Mesendoderm (in vitro differentiated cells): ENCODE measurements around the gene DZIP1L.

ENCODE experiments used
- DNase-seq: peaks from one replicate; pipeline ENCODE4 v3.0.0; 2013
- H2AK5ac ChIP-seq: 2 replicates; pipeline ENCODE4 v1.6.1; 2013; ENCODE audit warnings: low read length, inconsistent platforms
- H2BK120ac ChIP-seq: 2 replicates; pipeline ENCODE4 v1.6.1; 2013; ENCODE audit warnings: low read depth, mild to moderate bottlenecking, low read length, moderate library complexity, mixed read lengths
- H2BK15ac ChIP-seq: replicated peaks from 2 replicates; pipeline ENCODE4 v1.6.1; 2013; ENCODE audit warnings: low read depth, mild to moderate bottlenecking, moderate library complexity
- H2BK5ac ChIP-seq: 2 replicates; pipeline ENCODE4 v1.6.1; 2013; ENCODE audit warnings: low read length, inconsistent platforms
- H3K18ac ChIP-seq: 2 replicates; pipeline ENCODE4 v1.6.1; 2013; ENCODE audit warnings: mild to moderate bottlenecking, low read length, mixed read lengths
- H3K23ac ChIP-seq: one replicate; pipeline ENCODE4 v1.6.1; 2013; ENCODE audit warnings: low read length
- H3K27ac ChIP-seq: 2 replicates; pipeline ENCODE4 v1.5.1; 2013; ENCODE audit warnings: low read depth, mild to moderate bottlenecking, inconsistent platforms, low read length, moderate library complexity
- H3K27me3 ChIP-seq: 2 replicates; pipeline ENCODE4 v1.6.1; 2013; ENCODE audit warnings: low read length, control low read depth, mild to moderate bottlenecking, inconsistent platforms; ENCODE audit not compliant: insufficient read depth, poor library complexity
- H3K36me3 ChIP-seq: 2 replicates; pipeline ENCODE4 v1.6.1; 2013; ENCODE audit warnings: low read length, inconsistent platforms; ENCODE audit not compliant: control insufficient read depth, insufficient read depth
- H3K4ac ChIP-seq: one replicate; pipeline ENCODE4 v1.6.1; 2013; ENCODE audit warnings: low read depth, mild to moderate bottlenecking, low read length, moderate library complexity
- H3K4me1 ChIP-seq: 2 replicates; pipeline ENCODE4 v1.6.1; 2013; ENCODE audit warnings: low read depth, low read length, inconsistent platforms; ENCODE audit not compliant: control insufficient read depth
- H3K4me2 ChIP-seq: 2 replicates; pipeline ENCODE4 v1.6.1; 2013; ENCODE audit warnings: low read length
- H3K4me3 ChIP-seq: 2 replicates; pipeline ENCODE4 v1.5.1; 2013; ENCODE audit warnings: mild to moderate bottlenecking, low read length
- H3K56ac ChIP-seq: one replicate; pipeline ENCODE4 v1.6.1; 2013; ENCODE audit warnings: low read length
- H3K79me1 ChIP-seq: 2 replicates; pipeline ENCODE4 v1.6.1; 2013; ENCODE audit warnings: low read length, inconsistent platforms
- H3K79me2 ChIP-seq: 2 replicates; pipeline ENCODE4 v1.6.1; 2013; ENCODE audit warnings: mild to moderate bottlenecking, low read length; ENCODE audit not compliant: control insufficient read depth, insufficient read depth
- H3K9ac ChIP-seq: 2 replicates; pipeline ENCODE4 v1.6.1; 2013; ENCODE audit warnings: low read length, inconsistent platforms
- H4K5ac ChIP-seq: one replicate; pipeline ENCODE4 v1.6.1; 2013; ENCODE audit warnings: low read length
- H4K8ac ChIP-seq: one replicate; pipeline ENCODE4 v1.6.1; 2013; ENCODE audit warnings: low read depth, mild to moderate bottlenecking, control low read depth, low read length, moderate library complexity
- WGBS: extraction: QIAGEN DNeasy Blood & Tissue Kit; methylation state at CpG from one replicate; pipeline ENCODE4 v1.1.7; 2013; ENCODE audit warnings: low lambda C conversion rate, missing lambda C conversion rate; ENCODE audit not compliant: insufficient coverage; ENCODE audit errors: extremely low coverage; 5-methylcytosine and 5-hydroxymethylcytosine counted together

DZIP1L gene

GRCh38 chr3:138042043-138042442, 73.4 kb downstream of the DZIP1L start:
- no peak overlapping the region for H4K8ac ChIP-seq
- H3K4ac ChIP-seq = no peak overlapping the region
- no peak overlapping the region for H4K5ac ChIP-seq
- no peak overlapping the region for H2BK15ac ChIP-seq
- peaks cover 3% of the 10 kb centered on the region for H3K4me1 ChIP-seq
- no peak overlapping the region for H3K23ac ChIP-seq
- no peaks in the 10 kb centered on the region for H3K36me3 ChIP-seq
- no CpG with 5 or more reads among the region's 2 CpGs for WGBS
- H3K18ac ChIP-seq = no peak overlapping the region
- no peaks in the 10 kb centered on the region for H3K79me1 ChIP-seq
- no peak overlapping the region for H2BK5ac ChIP-seq
- no peaks in the 10 kb centered on the region for H3K27me3 ChIP-seq
- no peak overlapping the region for H3K4me3 ChIP-seq
- H2BK120ac ChIP-seq = no peak overlapping the region
- H3K79me2 ChIP-seq = no peaks in the 10 kb centered on the region
- H3K9ac ChIP-seq = no peak overlapping the region
- no peak for DNase-seq
- H3K4me2 ChIP-seq = no peak overlapping the region
- no peak overlapping the region for H3K56ac ChIP-seq
- H2AK5ac ChIP-seq = no peak overlapping the region
- no peak overlapping the region for H3K27ac ChIP-seq

GRCh38 chr3:138038725-138039462, 76.5 kb downstream of the DZIP1L start:
- Histone ChIP-seq H3K23ac (no peak overlapping the region), H3K4me1 (no peaks in the 10 kb centered on the region), H3K79me1 (no peaks in the 10 kb centered on the region), H4K8ac (no peak overlapping the region), H3K27ac (no peak overlapping the region), H3K4me3 (no peak overlapping the region), H3K79me2 (no peaks in the 10 kb centered on the region), H2BK15ac (no peak overlapping the region), H4K5ac (no peak overlapping the region), H3K4ac (no peak overlapping the region), H3K4me2 (no peak overlapping the region), H3K56ac (no peak overlapping the region), H3K27me3 (no peaks in the 10 kb centered on the region), H3K18ac (no peak overlapping the region), H2BK5ac (no peak overlapping the region), H2BK120ac (no peak overlapping the region), H2AK5ac (no peak overlapping the region), H3K36me3 (no peaks in the 10 kb centered on the region), H3K9ac (no peak overlapping the region)
- no CpG with 5 or more reads among the region's 4 CpGs for WGBS
- DNase-seq = peak; percentile 11

GRCh38 chr3:138036572-138036971, 78.8 kb downstream of the DZIP1L start:
- no peak overlapping the region for H3K4ac ChIP-seq
- no peak overlapping the region for H4K8ac ChIP-seq
- DNase-seq = no peak
- no peaks in the 10 kb centered on the region for H3K27me3 ChIP-seq
- no peak overlapping the region for H3K4me2 ChIP-seq
- H3K23ac ChIP-seq = no peak overlapping the region
- no peaks in the 10 kb centered on the region for H3K4me1 ChIP-seq
- H3K79me2 ChIP-seq = no peaks in the 10 kb centered on the region
- H3K4me3 ChIP-seq = no peak overlapping the region
- WGBS = no CpG with 5 or more reads among the region's 3 CpGs
- no peak overlapping the region for H3K27ac ChIP-seq
- H3K56ac ChIP-seq = no peak overlapping the region
- no peak overlapping the region for H2BK5ac ChIP-seq
- no peak overlapping the region for H3K9ac ChIP-seq
- H4K5ac ChIP-seq = no peak overlapping the region
- no peak overlapping the region for H3K18ac ChIP-seq
- H2AK5ac ChIP-seq = no peak overlapping the region
- no peak overlapping the region for H2BK15ac ChIP-seq
- no peaks in the 10 kb centered on the region for H3K79me1 ChIP-seq
- no peaks in the 10 kb centered on the region for H3K36me3 ChIP-seq
- H2BK120ac ChIP-seq = no peak overlapping the region

- Histone ChIP-seq H3K9ac (no peak overlapping the region), H4K5ac (no peak overlapping the region), H3K4me3 (no peak overlapping the region), H3K4me1 (no peaks in the 10 kb centered on the region), H3K4ac (no peak overlapping the region), H3K79me1 (no peaks in the 10 kb centered on the region), H3K23ac (no peak overlapping the region), H3K27me3 (no peaks in the 10 kb centered on the region), H2BK15ac (no peak overlapping the region), H3K36me3 (no peaks in the 10 kb centered on the region), H4K8ac (no peak overlapping the region), H3K4me2 (no peak overlapping the region), H2BK5ac (no peak overlapping the region), H3K79me2 (no peaks in the 10 kb centered on the region), H2BK120ac (no peak overlapping the region), H2AK5ac (no peak overlapping the region), H3K18ac (no peak overlapping the region), H3K56ac (no peak overlapping the region), H3K27ac (no peak overlapping the region)
- DNase-seq = no peak
- WGBS = no CpG with 5 or more reads among the region's 1 CpG
These were observed 80.5 kb downstream of the DZIP1L start for GRCh38 chr3:138034918-138035317.

GRCh38 chr3:138033202-138033691, 82.2 kb downstream of the DZIP1L start:
- H3K36me3 ChIP-seq = no peaks in the 10 kb centered on the region
- H3K4me2 ChIP-seq = no peak overlapping the region
- H3K79me1 ChIP-seq = no peaks in the 10 kb centered on the region
- no peak overlapping the region for H2BK120ac ChIP-seq
- no peak overlapping the region for H3K9ac ChIP-seq
- H4K8ac ChIP-seq = no peak overlapping the region
- no peak for DNase-seq
- no peak overlapping the region for H2BK15ac ChIP-seq
- no peak overlapping the region for H2AK5ac ChIP-seq
- no peak overlapping the region for H3K23ac ChIP-seq
- no peak overlapping the region for H3K4ac ChIP-seq
- no peak overlapping the region for H4K5ac ChIP-seq
- H3K27me3 ChIP-seq = no peaks in the 10 kb centered on the region
- H2BK5ac ChIP-seq = no peak overlapping the region
- H3K56ac ChIP-seq = no peak overlapping the region
- H3K18ac ChIP-seq = no peak overlapping the region
- H3K4me3 ChIP-seq = no peak overlapping the region
- no peaks in the 10 kb centered on the region for H3K4me1 ChIP-seq
- H3K79me2 ChIP-seq = no peaks in the 10 kb centered on the region
- H3K27ac ChIP-seq = no peak overlapping the region
- no CpG with 5 or more reads among the region's 2 CpGs for WGBS

GRCh38 chr3:138032567-138032966, 82.8 kb downstream of the DZIP1L start:
- Histone ChIP-seq H2BK120ac (no peak overlapping the region), H4K8ac (no peak overlapping the region), H3K4ac (no peak overlapping the region), H3K79me1 (no peaks in the 10 kb centered on the region), H2AK5ac (no peak overlapping the region), H2BK5ac (no peak overlapping the region), H3K23ac (no peak overlapping the region), H4K5ac (no peak overlapping the region), H3K4me2 (no peak overlapping the region), H3K79me2 (no peaks in the 10 kb centered on the region), H3K27me3 (no peaks in the 10 kb centered on the region), H3K27ac (no peak overlapping the region), H3K9ac (no peak overlapping the region), H3K56ac (no peak overlapping the region), H3K36me3 (no peaks in the 10 kb centered on the region), H3K4me1 (no peaks in the 10 kb centered on the region), H3K4me3 (no peak overlapping the region), H2BK15ac (no peak overlapping the region), H3K18ac (no peak overlapping the region)
- no CpG with 5 or more reads among the region's 3 CpGs for WGBS
- no peak for DNase-seq
